DMS79 treated with DMSO at 0.1 percent for 48 hours (cell line): ENCODE results near the gene GOLT1B.
A peak's percentile ranks its signal among the peaks of the same experiment; 100 is the strongest.

ENCODE experiments used
- DNase-seq: peaks from one replicate; lab custom pipeline; 2025; lab: John Stamatoyannopoulos, UW

The GOLT1B gene

GRCh38 chr12:21523148-21523547, 21.6 kb downstream of the GOLT1B start:
- no peak for DNase-seq

GRCh38 chr12:21526053-21526452, 24.5 kb downstream of the GOLT1B start, which contains the start of gene SPX:
Gene SPX (plus strand): TSS chr12:21526296. CDS start chr12:21526473, 177 bp downstream.
- no peak for DNase-seq

DNA sequence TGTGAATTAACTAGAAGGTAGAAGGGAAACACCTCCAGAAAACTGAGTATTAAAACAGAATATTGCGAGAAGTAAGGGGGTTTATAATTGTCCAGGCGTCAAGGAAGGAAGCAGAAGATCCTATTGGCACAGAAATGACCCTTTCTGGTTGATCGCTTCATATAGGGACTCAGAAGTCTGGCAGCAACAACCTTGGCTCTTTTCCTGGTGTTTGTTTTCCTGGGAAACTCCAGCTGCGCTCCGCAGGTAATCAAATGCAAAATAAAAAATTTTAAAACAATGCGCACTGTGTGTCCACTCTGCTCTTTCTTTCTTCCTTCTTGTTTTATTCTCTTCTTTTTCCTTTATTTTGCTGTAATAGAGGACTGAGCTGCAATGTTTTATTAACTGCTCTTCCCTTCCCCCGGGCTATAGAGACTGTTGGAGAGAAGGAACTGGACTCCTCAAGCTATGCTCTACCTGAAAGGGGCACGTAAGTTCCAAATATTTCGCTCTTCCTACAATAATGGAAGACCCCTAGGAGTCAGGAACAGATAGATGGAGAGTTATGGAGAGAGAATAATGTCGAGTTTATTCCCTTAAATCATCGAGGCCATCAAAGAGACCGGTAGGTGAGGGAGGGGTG, 25.2 kb downstream of the GOLT1B start:
- peak; percentile 17 for DNase-seq

- DNase-seq: peak; percentile 32
Measured at GRCh38 chr12:21527451-21528180, 26.0 kb downstream of the GOLT1B start.

- peak; percentile 21 for DNase-seq
Measured at GRCh38 chr12:21528953-21529352, 27.4 kb downstream of the GOLT1B start.

- no peak for DNase-seq
Measured at GRCh38 chr12:21529456-21529855, 27.9 kb downstream of the GOLT1B start.

DNA sequence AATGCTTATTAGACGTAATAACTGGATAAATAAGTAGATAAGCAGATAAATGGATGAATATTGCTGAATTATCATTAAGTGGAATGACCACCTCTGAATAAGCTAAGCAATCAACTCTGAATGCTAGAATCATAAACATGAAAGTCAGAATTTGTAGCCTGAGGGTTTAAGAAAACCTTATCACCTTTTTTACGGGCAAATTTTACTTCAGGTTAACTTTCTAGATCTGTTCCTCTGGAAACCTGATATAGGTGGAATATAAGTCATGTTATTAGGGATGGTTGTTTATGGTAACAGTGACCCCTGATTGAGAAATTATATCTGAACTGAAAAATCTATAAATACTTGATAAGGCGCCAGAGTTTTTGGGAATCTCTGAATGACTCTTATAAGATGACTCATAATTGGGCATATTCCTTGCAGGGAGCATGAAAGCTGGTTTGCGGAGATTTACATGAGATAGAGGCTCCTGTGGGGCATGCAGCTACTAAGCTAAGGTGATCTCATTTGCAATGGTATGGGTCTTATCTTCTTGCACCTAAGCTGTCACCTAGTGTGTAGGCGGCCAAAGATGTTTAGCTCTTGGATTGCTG, 36.6 kb downstream of the GOLT1B start:
- DNase-seq: no peak

GRCh38 chr12:21539797-21540196, 38.2 kb downstream of the GOLT1B start:
- DNase-seq: no peak

DNA sequence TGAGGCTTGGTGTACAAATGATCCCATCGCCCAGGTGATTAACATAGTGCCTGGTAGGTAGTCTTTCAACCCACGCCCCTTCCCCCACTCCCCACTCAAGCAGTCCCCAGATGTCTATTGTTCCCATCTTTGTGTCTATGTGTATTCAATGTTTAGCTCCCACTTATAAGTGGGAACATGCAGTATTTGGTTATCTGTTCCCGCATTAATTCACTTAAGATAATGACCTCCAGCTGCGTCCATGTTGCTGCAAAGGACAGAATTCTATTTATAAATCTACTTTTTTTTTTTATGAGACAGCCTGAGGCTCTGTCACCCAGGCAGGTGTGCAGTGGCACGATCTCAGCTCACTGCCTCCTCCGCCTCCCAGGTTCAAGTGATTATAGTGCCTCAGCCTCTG, 40.2 kb downstream of the GOLT1B start:
- no peak for DNase-seq

DNA sequence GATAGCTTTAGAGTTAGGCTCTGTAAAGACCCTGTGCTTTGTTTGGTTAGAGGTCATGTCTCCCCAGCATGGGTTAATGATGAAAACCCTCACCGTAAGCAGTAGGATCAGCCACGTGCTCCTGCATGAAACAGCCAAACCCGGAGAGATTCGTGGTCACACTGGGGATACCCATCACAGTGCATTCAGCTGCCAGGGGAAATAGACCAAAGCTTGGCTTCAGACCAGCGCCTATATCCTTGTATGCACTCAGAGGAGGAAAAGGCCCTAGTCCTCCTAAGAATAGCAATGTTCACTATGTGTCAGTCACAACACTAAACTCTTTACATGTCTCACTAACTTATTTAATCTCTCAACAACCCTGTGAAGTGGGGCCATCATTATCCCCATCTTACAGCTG, 40.8 kb downstream of the GOLT1B start:
- DNase-seq: no peak

DNA sequence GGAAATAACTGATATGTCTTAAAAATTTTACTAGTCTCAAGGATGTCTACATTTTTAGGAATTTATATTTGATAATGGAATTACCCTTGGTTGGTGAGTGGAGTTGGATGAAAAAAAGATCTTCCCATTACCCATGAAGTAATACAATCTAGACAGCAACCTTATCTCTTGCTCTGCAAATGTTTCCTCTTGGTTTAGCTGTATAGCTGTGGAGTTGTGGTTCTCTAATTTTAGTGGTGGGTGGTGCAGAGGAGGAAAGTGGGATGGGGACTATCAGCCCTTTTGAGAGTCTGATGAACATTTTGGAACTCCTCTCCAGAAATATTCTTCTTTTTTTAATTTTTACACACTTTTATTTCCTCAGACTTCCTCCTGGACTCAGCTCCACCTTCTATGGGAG, 41.6 kb downstream of the GOLT1B start:
- no peak for DNase-seq

- no peak for DNase-seq
Measured at GRCh38 chr12:21545557-21545956, 44.0 kb downstream of the GOLT1B start.

- no peak for DNase-seq
Measured at GRCh38 chr12:21546716-21547115, 45.1 kb downstream of the GOLT1B start.

GRCh38 chr12:21547437-21547836, 45.8 kb downstream of the GOLT1B start:
- DNase-seq: no peak

DNA sequence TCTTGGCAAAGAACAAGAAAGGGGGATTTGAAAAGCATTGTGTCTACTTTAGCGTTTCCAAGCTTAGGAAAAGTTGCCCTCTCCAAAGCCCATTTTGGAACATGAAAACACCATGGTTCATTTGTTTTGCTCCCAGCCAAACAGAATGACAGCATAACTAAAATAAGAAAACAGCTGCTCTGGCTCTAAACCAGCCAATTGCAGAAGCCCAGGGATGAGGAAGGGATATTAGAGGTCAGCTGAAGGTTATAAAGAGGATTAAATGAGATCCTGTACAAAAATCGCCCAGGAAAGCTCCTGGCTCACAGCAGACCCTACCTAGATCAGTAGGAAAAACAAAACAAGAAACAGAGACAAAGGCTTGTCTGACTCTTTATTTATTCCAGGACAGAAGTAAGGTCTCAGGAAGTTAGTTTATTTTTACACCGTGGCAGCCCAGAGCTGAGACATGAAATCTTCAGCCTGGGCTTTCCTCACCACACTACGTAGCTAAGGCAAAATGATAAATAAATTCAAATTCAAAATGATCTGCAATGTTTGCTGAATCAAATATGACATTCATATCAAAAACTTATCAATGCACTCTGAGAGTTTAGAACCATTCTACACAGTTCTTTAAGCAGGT, 50.4 kb downstream of the GOLT1B start:
- no peak for DNase-seq

DNA sequence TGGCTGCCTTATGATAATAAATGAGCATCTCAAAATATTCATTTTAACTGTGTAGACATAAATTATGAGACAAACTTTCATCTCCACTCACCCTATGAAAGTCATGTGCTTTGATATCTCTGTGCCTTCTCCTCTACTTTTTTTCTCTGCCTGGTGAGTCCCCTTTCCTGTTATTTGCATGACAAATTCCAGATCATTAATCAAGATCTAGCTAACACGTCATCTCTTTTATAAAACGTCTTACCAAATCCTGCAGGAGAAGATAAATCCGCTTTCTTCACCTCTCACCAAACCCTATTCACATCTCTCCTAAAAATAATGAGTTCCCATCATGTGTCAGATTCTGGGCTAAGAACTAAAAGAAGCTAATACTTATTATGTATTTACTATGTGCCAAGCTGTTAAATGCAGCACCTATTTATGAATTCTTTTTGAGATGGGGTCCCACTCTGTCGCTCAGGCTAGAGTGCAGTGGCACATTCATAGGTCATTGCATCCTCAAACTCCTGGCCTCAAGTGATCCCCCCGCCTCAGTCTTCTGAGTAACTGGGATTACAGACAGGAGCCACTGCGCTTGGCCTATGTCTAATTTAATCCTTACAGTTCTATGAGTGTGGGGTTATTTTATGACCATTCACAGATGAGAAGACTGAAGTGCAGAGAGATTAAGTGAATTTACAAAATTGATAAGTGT, 51.2 kb downstream of the GOLT1B start:
- no peak for DNase-seq

- DNase-seq: no peak
Measured at GRCh38 chr12:21553329-21553675, 51.7 kb downstream of the GOLT1B start.

GRCh38 chr12:21558100-21558679, 56.6 kb downstream of the GOLT1B start:
- no peak for DNase-seq

DNA sequence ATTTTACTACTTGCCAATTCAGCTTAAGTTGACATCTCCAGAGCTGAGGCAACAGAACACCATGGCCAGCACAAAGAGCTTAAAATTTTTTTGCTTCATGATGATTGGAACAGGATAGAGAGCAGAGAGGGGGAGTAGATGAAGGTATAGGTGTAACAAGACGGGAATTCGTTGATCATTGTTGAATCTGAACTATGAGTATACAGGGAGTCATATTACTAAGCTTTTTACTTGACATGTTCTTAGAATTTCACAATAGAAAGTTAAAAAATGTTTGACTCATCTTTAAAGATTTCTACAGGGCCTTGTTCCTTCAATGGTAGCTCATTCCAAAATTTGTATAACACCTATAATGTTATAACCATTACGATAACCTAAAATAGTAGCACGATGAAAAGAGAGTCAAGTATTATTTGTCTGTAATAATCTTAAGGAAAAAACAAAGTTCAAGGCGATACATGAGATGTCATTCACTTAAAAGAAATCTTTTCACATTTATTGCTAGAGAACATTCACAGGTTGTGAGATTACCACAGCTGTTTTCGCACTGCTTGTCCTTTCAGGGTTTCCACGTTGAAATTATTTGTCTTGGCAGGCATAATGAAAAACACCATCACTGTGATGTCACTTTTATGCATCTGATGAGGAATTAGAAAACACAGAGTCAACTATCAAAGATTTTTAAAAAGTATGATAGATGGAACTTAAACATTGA, 58.4 kb downstream of the GOLT1B start:
- DNase-seq: no peak

- DNase-seq: no peak
Measured at GRCh38 chr12:21561158-21561557, 59.6 kb downstream of the GOLT1B start.

DNA sequence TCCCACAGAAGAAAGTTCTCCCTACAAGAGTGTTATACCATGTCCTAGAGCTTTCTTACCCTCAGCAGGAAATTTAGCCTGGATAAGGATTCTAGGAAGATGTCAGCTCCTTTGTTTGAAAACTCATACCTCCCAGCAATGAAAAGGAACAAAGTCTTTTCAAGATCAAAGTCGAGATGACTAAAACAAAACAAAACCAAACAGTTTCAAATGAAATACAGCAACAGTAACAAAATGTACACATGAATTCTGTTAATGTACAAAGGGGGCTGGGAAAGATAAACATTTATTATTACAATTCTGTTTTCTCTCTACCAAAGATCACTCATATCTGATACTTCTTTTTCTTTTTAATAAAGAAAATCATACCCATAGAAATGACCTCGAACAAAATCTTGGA, 61.3 kb downstream of the GOLT1B start:
- DNase-seq: no peak
